OCI-LY1 (cell line): ENCODE measurements around the gene COL23A1.

Source experiments
- H2AFZ ChIP-seq: fragments of 200-600 bp; sonication (generic), shearing (Covaris generic); 2 replicates; pipeline ENCODE4 v1.6.0; 2014; ENCODE audit warnings: antibody characterized with exemption, mild to moderate bottlenecking, low read length
- H3F3A ChIP-seq: fragments of 200-600 bp; sonication (generic), shearing (Covaris generic); 2 replicates; pipeline ENCODE4 v1.6.0; 2014; ENCODE audit warnings: mild to moderate bottlenecking, antibody characterized with exemption, low read length, moderate library complexity; ENCODE audit not compliant: insufficient read depth
- H3K27ac ChIP-seq: fragments of 200-600 bp; sonication (generic); 2 replicates; pipeline ENCODE4 v1.5.1; 2014; ENCODE audit warnings: low read length, mixed run types, mild to moderate bottlenecking, low read depth; ENCODE audit not compliant: poor library complexity, severe bottlenecking
- H3K27me3 ChIP-seq: fragments of 200-600 bp; sonication (generic); 2 replicates; pipeline ENCODE4 v1.6.0; 2014; ENCODE audit warnings: antibody characterized with exemption, mild to moderate bottlenecking, low read length, moderate library complexity; ENCODE audit not compliant: insufficient read depth
- H3K36me3 ChIP-seq: fragments of 200-600 bp; sonication (generic); 2 replicates; pipeline ENCODE4 v1.6.1; 2014; ENCODE audit warnings: mild to moderate bottlenecking, antibody characterized with exemption, low read length, moderate library complexity, mixed read lengths; ENCODE audit not compliant: insufficient read depth
- H3K4me1 ChIP-seq: fragments of 200-600 bp; sonication (generic); 2 replicates; pipeline ENCODE4 v1.5.1; 2014; ENCODE audit warnings: mild to moderate bottlenecking, low read length, moderate library complexity; ENCODE audit not compliant: insufficient read depth, severe bottlenecking
- H3K4me2 ChIP-seq: fragments of 200-600 bp; sonication (generic), shearing (Covaris generic); 2 replicates; pipeline ENCODE4 v1.6.1; 2014; ENCODE audit warnings: low read length
- H3K4me3 ChIP-seq: fragments of 200-600 bp; sonication (generic); 2 replicates; pipeline ENCODE4 v1.5.1; 2014; ENCODE audit warnings: low read length, low read depth, mild to moderate bottlenecking, mixed read lengths; ENCODE audit not compliant: poor library complexity, severe bottlenecking
- H3K79me2 ChIP-seq: fragments of 200-600 bp; shearing (Covaris generic); 2 replicates; pipeline ENCODE4 v1.6.1; 2016; ENCODE audit warnings: mixed run types, low read length, mixed read lengths; ENCODE audit not compliant: insufficient read depth
- H3K9ac ChIP-seq: fragments of 200-600 bp; sonication (generic), shearing (Covaris generic); 2 replicates; pipeline ENCODE4 v1.6.1; 2014; ENCODE audit warnings: mild to moderate bottlenecking, low read length, mixed read lengths
- H3K9me2 ChIP-seq: fragments of 200-600 bp; sonication (generic), shearing (Covaris generic); 2 replicates; pipeline ENCODE4 v1.6.1; 2014; ENCODE audit warnings: low read depth, mild to moderate bottlenecking, low read length, mixed read lengths
- H3K9me3 ChIP-seq: fragments of 200-600 bp; shearing (Covaris generic); 2 replicates; pipeline ENCODE4 v1.6.1; 2014; ENCODE audit warnings: low read length, mixed read lengths
- H4K20me1 ChIP-seq: fragments of 200-600 bp; sonication (generic), shearing (Covaris generic); 2 replicates; pipeline ENCODE4 v1.6.0; 2016; ENCODE audit warnings: mild to moderate bottlenecking, low read length; ENCODE audit not compliant: insufficient read depth
- EZH2 ChIP-seq: fragments of 200-600 bp; sonication (generic), shearing (Covaris generic); IDR thresholded peaks from 2 replicates; pipeline ENCODE4 v1.8.0; 2017; ENCODE audit warnings: borderline replicate concordance, mixed run types, mild to moderate bottlenecking, antibody characterized with exemption, low read length, moderate library complexity, mixed read lengths
- TF ChIP-seq, protein P1 (sequence below): fragments of 200-600 bp; sonication (generic), shearing (Covaris generic); IDR thresholded peaks from 2 replicates; pipeline ENCODE4 v1.5.1; 2017; ENCODE audit warnings: mild to moderate bottlenecking, antibody characterized with exemption, low read length, moderate library complexity, mixed read lengths

COL23A1 gene

DNA sequence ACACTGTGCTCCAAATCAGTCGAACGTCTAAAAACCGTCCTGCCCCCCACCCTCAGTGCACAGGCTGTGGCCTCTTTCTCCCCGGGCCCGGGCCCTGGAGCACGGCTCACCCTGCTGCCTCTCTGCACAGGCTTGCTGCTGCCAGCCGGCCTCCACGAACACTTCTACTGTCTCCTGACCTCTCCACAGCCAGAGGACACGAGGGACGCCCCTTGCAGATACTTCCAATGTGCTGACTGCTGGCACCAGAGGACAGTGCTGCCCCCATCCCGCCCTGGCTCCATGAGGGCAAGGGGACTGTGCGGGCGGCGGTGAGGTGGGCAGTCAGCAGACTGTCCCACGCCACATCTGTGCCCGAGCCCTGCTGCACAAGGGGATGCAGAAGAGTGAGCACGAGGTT lies 174.8 kb downstream of the COL23A1 start:
- Histone ChIP-seq H3K4me2 (no peak overlapping the region), H3K4me1 (no peaks in the 10 kb centered on the region), H3F3A (no peaks in the 10 kb centered on the region), H3K4me3 (no peak overlapping the region), H3K9me2 (no peaks in the 10 kb centered on the region), H3K27me3 (no peaks in the 10 kb centered on the region), H3K36me3 (no peaks in the 10 kb centered on the region), H3K79me2 (no peaks in the 10 kb centered on the region), H3K27ac (no peak overlapping the region), H3K9ac (no peak overlapping the region), H4K20me1 (no peaks in the 10 kb centered on the region), H3K9me3 (0 out of 2 replicates have a peak, but pooled peaks cover 1% of the 10 kb centered on the region), H2AFZ (no peak overlapping the region)
- TF ChIP-seq, protein P1, sequence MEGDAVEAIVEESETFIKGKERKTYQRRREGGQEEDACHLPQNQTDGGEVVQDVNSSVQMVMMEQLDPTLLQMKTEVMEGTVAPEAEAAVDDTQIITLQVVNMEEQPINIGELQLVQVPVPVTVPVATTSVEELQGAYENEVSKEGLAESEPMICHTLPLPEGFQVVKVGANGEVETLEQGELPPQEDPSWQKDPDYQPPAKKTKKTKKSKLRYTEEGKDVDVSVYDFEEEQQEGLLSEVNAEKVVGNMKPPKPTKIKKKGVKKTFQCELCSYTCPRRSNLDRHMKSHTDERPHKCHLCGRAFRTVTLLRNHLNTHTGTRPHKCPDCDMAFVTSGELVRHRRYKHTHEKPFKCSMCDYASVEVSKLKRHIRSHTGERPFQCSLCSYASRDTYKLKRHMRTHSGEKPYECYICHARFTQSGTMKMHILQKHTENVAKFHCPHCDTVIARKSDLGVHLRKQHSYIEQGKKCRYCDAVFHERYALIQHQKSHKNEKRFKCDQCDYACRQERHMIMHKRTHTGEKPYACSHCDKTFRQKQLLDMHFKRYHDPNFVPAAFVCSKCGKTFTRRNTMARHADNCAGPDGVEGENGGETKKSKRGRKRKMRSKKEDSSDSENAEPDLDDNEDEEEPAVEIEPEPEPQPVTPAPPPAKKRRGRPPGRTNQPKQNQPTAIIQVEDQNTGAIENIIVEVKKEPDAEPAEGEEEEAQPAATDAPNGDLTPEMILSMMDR, result no peak
- no peak for TF ChIP-seq EZH2

- no peaks in the 10 kb centered on the region for H3F3A ChIP-seq
- H4K20me1 ChIP-seq, result no peaks in the 10 kb centered on the region
- no peak overlapping the region for H3K4me3 ChIP-seq
- H3K27ac ChIP-seq, result no peak overlapping the region
- no peak overlapping the region for H2AFZ ChIP-seq
- H3K9ac ChIP-seq, result no peak overlapping the region
- no peak for TF ChIP-seq EZH2
- TF ChIP-seq, protein P1, result no peak
- H3K4me2 ChIP-seq, result no peak overlapping the region
- H3K79me2 ChIP-seq, result no peaks in the 10 kb centered on the region
- no peaks in the 10 kb centered on the region; the same call in 1 of the 2 replicates for H3K27me3 ChIP-seq
- H3K9me2 ChIP-seq, result no peaks in the 10 kb centered on the region
- no peaks in the 10 kb centered on the region for H3K4me1 ChIP-seq
- H3K36me3 ChIP-seq, result no peaks in the 10 kb centered on the region
- 0 out of 2 replicates have a peak, but pooled peaks cover 4% of the 10 kb centered on the region for H3K9me3 ChIP-seq
Observed at GRCh38 chr5:178413988-178414387, 176.2 kb downstream of the COL23A1 start.

DNA sequence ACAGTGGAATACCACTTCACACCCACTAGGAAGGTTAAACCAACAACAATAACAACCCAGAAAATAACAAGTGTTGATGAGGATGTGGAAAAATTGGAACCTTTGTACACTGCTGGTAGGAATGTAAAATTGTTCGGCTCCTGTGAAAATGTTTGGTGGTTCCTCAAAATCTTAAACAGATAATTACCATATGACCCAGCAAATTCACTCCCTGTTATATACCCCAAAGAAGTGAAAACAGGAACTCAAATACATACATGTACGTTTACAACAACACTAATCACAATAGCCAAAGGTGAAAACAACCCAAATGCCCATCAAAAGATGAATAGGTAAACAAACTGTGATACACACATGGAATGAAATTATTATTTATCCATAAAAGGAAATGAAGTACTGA lies 179.1 kb downstream of the COL23A1 start:
- no peaks in the 10 kb centered on the region for H3F3A ChIP-seq
- H3K4me1 ChIP-seq, result no peaks in the 10 kb centered on the region
- no peaks in the 10 kb centered on the region for H3K36me3 ChIP-seq
- H2AFZ ChIP-seq, result no peak overlapping the region
- H3K9me3 ChIP-seq, result 0 out of 2 replicates have a peak, but pooled peaks cover 4% of the 10 kb centered on the region
- H3K27ac ChIP-seq, result no peak overlapping the region
- H4K20me1 ChIP-seq, result no peaks in the 10 kb centered on the region
- H3K79me2 ChIP-seq, result no peaks in the 10 kb centered on the region
- H3K27me3 ChIP-seq, result no peaks in the 10 kb centered on the region; the same call in 1 of the 2 replicates
- TF ChIP-seq, protein P1, result no peak
- no peak for TF ChIP-seq EZH2
- H3K9ac ChIP-seq, result no peak overlapping the region
- no peak overlapping the region for H3K4me3 ChIP-seq
- H3K9me2 ChIP-seq, result no peaks in the 10 kb centered on the region
- no peak overlapping the region for H3K4me2 ChIP-seq
